Nucleus accumbens (tissue), 56 donors: ENCODE results near the gene CD27.

Experiments
- DNase-seq, 56 donors: peaks; one replicate each; lab custom pipeline; 2025; lab: John Stamatoyannopoulos, UW

Gene CD27

DNA sequence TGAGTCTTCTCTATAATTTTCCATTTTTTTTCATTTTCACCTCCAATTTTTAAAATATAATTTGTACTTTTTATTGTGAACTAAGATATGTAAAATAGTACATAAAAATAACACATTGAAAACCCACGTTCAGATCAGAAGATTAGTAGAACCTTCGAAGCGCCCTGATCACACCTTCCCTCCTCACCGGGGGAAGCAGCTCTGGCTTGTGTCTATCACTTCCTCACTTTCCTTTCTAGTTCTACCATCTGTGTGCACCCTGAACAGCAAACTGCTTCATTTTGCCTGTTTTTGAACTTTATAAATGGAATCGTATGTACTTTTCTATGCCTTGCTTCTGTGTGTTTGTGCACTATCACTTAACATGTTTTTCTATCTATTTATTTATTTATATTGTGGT, 11.8 kb upstream of the CD27 start:
- DNase-seq: peak in 4 of 56 donors; percentile 8 to 34 (median 20)

GRCh38 chr12:6434205-6435140, 10.3 kb upstream of the CD27 start:
- DNase-seq: no peak

DNA sequence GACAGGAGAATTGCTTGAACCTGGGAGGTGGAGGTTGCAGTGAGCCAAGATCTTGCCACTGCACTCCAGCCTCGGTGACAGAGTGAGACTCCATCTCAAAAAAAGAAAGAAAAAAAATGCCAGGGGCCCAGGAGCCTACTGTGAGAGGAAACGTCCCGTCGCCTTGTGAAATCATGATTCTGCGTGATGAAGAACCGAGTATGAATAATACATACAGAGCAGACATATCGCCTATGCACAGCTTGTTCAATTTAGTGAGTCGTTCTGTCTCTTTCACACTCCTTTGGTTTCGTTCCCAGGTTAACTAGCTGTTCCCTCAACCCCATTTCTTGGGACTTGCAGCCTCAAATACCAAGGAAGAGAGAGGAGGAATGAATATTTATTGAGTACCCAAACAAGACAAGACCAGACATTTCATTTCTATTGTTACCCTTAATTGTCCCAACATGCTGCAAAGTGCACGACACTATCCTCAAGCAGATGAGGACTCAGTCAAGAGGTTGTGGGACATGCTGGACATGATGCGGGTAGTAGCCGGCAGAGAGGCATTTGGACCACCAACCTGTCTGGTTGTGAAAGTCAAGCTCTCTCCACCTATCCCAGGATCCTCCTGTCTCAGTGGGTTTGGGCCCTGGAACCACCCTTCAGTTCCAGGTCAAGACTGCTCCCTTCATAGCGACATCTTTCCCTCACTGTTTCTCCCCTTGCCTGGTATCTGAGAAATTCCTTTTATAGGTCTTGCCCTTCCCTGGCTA, 8.6 kb upstream of the CD27 start:
- no peak for DNase-seq

GRCh38 chr12:6437586-6437985, 7.2 kb upstream of the CD27 start:
- no peak for DNase-seq

DNA sequence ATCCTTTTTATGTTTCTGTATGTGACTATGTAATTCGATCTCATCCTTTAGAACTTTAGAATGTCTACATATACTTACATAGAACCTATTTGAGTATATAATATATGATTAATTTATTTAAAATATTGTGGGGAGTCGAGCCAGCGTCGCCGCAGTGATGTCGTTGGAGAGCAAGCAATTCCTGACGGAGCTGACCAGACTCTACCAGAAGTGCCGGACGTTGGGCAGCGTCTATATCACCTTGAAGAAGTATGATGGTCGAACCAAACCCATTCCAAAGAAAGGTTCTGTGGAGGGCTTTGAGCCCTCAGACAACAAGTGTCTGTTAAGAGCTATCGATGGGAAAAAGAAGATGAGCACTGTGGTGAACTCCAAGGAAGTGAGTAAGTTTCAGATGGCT, 6.4 kb upstream of the CD27 start:
- no peak for DNase-seq

DNA sequence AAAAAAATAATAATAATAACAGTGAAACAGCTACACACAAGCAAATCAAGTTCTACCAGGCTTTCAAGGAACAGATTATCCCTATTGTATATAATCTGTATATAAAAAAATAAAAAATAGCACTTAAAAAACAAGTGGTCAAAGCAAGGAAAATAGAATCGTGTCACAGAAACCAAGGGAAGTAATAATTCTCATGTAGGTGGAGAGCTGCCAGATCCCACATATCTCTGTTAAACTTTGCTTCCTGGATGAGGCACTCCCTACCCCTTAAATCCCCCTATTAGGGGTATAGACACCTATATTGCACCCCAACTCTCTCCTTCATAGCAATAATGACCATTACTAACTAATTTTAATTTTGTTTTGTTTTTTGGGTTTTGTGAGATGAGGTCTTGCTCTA, 4.4 kb upstream of the CD27 start:
- DNase-seq: no peak

DNA sequence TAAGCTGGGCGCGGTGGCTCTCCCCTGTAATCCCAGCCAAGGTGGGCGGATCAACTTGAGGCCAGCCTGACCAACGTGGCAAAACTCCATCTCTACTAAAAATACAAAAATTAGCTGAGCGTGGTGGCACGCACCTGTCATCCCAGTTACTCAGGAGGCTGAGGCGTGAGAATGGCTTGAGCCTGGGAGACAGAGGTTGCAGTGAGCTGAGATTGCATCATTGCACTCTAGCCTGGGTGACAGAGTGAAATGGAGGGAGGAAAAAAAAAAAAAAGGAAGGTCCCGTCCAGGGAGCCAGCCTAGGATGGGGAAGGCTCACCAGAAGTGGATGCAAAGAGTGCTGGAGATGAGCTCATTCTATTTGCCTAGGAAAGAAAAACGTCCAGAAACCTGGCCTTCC, 1.9 kb upstream of the CD27 start:
- DNase-seq: no peak

- no peak for DNase-seq
Measured at GRCh38 chr12:6443361-6443983, 1.3 kb upstream of the CD27 start.

- DNase-seq: no peak
Measured at GRCh38 chr12:6444031-6444430, 724 bp upstream of the CD27 start.

DNA sequence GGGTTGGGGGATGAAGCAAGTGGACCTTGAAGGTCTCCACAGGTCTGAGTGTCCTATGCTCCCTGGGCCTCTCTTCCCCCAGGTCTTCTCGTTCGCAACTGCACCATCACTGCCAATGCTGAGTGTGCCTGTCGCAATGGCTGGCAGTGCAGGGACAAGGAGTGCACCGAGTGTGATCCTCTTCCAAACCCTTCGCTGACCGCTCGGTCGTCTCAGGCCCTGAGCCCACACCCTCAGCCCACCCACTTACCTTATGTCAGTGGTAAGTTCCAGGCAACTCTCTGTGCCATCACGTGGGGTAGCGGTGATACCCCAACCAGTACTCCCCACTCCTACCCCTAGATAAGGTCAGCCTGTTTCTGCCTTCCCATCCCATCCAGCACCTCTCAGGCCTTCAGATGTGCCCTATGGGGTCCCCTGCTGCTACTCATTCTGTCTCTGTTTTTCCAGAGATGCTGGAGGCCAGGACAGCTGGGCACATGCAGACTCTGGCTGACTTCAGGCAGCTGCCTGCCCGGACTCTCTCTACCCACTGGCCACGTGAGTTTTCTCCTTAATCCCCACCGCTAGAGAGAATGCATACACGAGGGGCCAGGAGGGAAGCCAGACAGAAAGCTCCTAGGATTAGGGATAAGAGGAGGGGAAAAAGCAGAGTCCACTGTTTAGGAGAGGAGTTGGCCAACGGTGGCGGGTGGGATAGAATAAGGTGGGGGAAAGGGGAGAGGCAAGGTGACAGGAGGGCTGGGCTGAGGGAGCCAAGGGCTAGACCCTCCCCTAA, 5.5 kb downstream of the CD27 start:
- no peak for DNase-seq

DNA sequence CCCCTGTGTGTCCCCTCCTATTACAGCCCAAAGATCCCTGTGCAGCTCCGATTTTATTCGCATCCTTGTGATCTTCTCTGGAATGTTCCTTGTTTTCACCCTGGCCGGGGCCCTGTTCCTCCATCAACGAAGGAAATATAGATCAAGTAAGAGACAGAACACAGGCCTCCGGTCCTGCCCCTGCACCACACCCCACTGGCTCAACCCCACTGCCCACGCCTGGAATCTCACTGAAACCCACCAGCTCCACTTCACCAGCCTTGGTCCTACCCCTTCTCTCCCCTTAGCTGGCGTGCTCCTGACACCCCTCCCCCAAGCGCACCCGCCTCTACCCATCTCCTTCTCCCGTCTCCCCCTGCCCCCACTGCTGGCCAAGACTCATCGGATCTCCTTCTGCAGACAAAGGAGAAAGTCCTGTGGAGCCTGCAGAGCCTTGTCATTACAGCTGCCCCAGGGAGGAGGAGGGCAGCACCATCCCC, 6.2 kb downstream of the CD27 start:
- peak in 23 of 56 donors; percentile 43 to 83 (median 68) for DNase-seq

GRCh38 chr12:6451348-6452244, 6.8 kb downstream of the CD27 start, which contains the start of gene TAPBPL:
Gene TAPBPL (plus strand): TSS chr12:6452042. CDS start chr12:6452249, 207 bp downstream.
- DNase-seq: peak; percentile 51 to 94 (median 85)

GRCh38 chr12:6452245-6452943, 7.6 kb downstream of the CD27 start:
- peak in 28 of 56 donors; percentile 27 to 78 (median 63) for DNase-seq

GRCh38 chr12:6452944-6453630, 8.3 kb downstream of the CD27 start:
- DNase-seq: peak in 3 of 56 donors; percentile 13 to 22 (median 19)

GRCh38 chr12:6457220-6457945, 12.6 kb downstream of the CD27 start:
- no peak for DNase-seq

DNA sequence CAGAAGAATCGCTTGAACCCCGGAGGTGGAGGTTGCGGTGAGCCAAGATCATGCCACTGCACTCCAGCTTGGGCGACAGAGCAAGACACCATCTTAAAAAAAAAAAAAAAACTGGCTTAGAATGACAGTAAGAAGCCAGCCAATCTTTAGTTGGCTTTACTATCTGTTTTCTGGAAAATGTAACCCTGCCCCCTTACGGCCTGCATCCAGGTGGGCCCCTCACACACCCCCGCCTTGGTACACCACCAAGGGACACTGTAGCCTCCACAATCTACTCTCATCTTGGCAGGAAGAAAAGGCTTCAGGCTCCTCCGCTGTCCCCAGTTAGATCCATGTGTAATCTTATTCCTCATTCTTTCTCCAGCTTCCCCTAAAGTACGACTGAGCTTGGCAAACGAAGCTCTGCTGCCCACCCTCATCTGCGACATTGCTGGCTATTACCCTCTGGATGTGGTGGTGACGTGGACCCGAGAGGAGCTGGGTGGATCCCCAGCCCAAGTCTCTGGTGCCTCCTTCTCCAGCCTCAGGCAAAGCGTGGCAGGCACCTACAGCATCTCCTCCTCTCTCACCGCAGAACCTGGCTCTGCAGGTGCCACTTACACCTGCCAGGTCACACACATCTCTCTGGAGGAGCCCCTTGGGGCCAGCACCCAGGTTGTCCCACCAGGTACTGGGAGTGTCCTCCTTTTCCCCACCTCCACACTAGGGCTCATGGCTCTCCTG, 13.7 kb downstream of the CD27 start:
- no peak for DNase-seq

DNA sequence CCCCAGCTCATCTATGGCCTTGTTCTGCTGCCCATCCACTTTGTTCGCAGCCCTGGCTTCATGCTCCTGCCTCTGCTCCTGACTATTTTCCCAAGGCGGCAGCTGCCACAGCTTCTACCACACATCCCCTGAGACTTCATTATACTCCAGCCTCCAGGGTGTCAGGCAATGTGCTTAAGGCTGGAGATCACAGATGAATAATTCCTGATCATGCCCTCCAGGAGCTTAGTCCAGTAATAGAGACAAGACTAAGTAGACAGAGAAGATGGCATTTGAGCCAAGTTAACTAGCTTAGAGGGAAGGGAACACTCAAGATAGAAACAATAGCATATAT, 14.2 kb downstream of the CD27 start:
- no peak for DNase-seq
